Colonic mucosa (tissue), 4 donors: ENCODE measurements around the gene CNIH4. TPM values are rescaled to one million over a fixed set of nuclear protein-coding genes. Genes with fewer than 3 reads are reported as not detected.
"Not testable (repeated sequence)": the region's sequence is repeated elsewhere in the genome, so short reads cannot be mapped to it uniquely, and the experiment has no call there.

Source experiments
- DNase-seq: peaks from one replicate; pipeline ENCODE4 v3.0.0-alpha.2; 2020
- H3K27ac ChIP-seq: fragments of 200-600 bp; one replicate; pipeline ENCODE4 v1.8.0; 2021
- H3K27me3 ChIP-seq: fragments of 200-600 bp; one replicate; pipeline ENCODE4 v1.8.0; 2021
- H3K36me3 ChIP-seq: fragments of 200-600 bp; one replicate; pipeline ENCODE4 v1.8.0; 2021
- H3K4me1 ChIP-seq: fragments of 200-600 bp; one replicate; pipeline ENCODE4 v1.8.0; 2021; ENCODE audit warnings: mild to moderate bottlenecking
- H3K4me3 ChIP-seq: fragments of 200-600 bp; one replicate; pipeline ENCODE4 v1.8.0; 2021
- H3K9ac ChIP-seq, 2 donors: one replicate each; pipeline ENCODE4 v1.7.0; 2013; ENCODE audit warnings: control low read depth in 2 of 2, low read depth in 2 of 2, low read length in 2 of 2
- H3K9me3 ChIP-seq: fragments of 200-600 bp; one replicate; pipeline ENCODE4 v1.8.0; 2021
- CTCF ChIP-seq: fragments of 200-600 bp; IDR thresholded peaks from one replicate; pipeline ENCODE4 v1.8.0; 2022; ENCODE audit warnings: antibody characterized with exemption, mild to moderate bottlenecking
- intact Hi-C: fragments of 100-400 bp; cut with DNase I; formaldehyde crosslinking; loops from one replicate; pipeline ENCODE4 v1.14.1; 2022
- microRNA-seq: library from miRNA; unstranded; fragments of <30 nt; microRNA quantifications from one replicate; pipeline ENCODE4, GENCODE V29; 2019
- total RNA-seq, 2 donors: library from RNA; stranded (reverse); fragmentation: NEBNext Ultra II Directional in 1 of 2; extraction: Animal tissue kit (Norgen Biotek cat#: 25700) in 1 of 2; gene quantifications; one replicate each; pipeline ENCODE4 v1.2.1, GENCODE V29; 2021
- donor health status: healthy.
- donor health status: DM: no; HTN: no; CAD: no.
- donor health status: DM: no; HTN: no; CAD: no.

Gene CNIH4
- total RNA-seq, 2 donors from 2014 or later, result 53.0 to 80.6 TPM

DNA sequence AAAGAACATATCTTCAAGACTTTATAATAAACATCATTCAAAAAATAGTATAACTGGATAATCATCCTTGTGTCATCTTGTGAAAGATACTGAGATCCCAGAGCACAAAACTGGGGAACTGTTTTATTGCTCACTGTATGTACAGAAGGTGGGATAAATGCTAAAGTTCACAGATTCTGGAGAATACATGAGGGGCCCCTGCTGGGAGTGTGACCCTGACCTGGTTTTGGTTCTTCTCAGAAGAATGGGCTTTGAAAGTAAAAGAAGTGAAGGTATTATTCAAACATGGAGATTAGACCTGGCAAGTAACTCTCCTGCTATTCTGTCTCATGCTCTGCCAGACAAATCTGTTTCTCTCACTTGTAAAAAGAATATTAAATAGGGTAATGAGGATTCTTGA, 63.4 kb downstream of the CNIH4 start:
- H3K27ac ChIP-seq, result no peak overlapping the region
- H3K9me3 ChIP-seq, result no peaks in the 10 kb centered on the region
- no peaks in the 10 kb centered on the region for H3K4me1 ChIP-seq
- no peak overlapping the region for H3K9ac ChIP-seq
- no peak overlapping the region for H3K4me3 ChIP-seq
- no peak for DNase-seq
- H3K27me3 ChIP-seq, result no peaks in the 10 kb centered on the region
- intact Hi-C loops, result no loop called here
- no peak for TF ChIP-seq CTCF
- peaks cover 15% of the 10 kb centered on the region for H3K36me3 ChIP-seq

DNA sequence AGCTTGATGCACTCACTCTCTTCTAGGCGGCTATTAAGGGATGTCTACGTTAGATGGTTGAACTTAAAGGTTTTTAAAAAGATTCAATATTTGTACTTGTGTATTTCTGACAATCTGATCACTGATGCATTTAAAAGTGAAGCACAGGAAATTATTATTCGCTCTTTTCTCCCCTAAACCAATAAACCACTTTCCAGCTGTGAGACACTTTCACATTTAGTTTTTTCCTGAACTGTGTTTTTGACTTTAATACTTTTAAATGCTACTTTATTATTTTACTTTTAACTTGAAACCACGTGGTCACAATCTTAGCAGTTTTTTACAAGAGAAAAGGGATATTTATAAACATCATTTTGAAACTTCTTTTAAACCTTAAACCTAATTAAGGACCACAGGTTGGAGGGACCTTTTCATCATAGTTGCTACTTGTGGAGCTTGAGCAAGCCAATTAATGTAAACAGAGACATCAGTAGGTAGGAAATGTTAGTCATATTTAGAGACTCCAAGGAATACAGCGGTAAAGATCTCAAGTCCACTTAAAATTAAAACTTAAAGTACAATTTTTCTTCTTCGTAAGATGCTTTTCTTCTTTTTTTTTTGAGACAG, 68.7 kb downstream of the CNIH4 start:
- intact Hi-C loops, result no loop called here

DNA sequence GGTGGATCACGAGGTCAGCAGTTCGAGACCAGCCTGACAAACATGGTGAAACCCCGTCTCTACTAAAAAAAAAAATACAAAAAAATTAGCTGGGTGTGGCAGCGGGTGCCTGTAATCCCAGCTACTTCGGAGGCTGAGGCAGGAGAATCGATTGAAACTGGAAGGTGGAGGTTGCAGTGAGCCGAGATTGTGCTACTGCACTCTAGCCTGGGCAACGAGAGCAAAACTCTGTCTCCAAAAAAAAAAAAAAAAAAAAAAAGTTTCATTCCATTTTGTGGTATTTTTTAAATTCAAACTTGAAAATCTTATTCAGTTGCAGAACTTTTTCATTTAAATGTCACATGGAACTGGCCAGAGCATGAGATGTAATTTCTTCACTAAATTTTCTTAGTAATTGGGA, 70.2 kb downstream of the CNIH4 start:
- H3K4me1 ChIP-seq, intact Hi-C loops, H3K36me3 ChIP-seq, H3K27me3 ChIP-seq, H3K4me3 ChIP-seq, H3K9ac ChIP-seq, H3K9me3 ChIP-seq, H3K27ac ChIP-seq, DNase-seq: not testable (repeated sequence)

More for the DNA sequence above, 68.7 kb downstream of the CNIH4 start:
- H3K9me3 ChIP-seq, result no peaks in the 10 kb centered on the region
- H3K4me3 ChIP-seq, result no peak overlapping the region
- H3K4me1 ChIP-seq, result no peaks in the 10 kb centered on the region
- H3K36me3 ChIP-seq, result peaks cover 6% of the 10 kb centered on the region
- H3K27me3 ChIP-seq, result no peaks in the 10 kb centered on the region
- H3K9ac ChIP-seq, result no peak overlapping the region
- H3K27ac ChIP-seq, result no peak overlapping the region
- TF ChIP-seq CTCF, result no peak
- no peak for DNase-seq

- no peaks in the 10 kb centered on the region for H3K27me3 ChIP-seq
- TF ChIP-seq CTCF, result no peak
- no peaks in the 10 kb centered on the region for H3K9me3 ChIP-seq
- no peak for DNase-seq
- intact Hi-C loops, result no loop called here
- H3K4me3 ChIP-seq, result no peak overlapping the region
- H3K36me3 ChIP-seq, result peaks cover 6% of the 10 kb centered on the region
- no peak overlapping the region for H3K27ac ChIP-seq
- no peak overlapping the region for H3K9ac ChIP-seq
- no peaks in the 10 kb centered on the region for H3K4me1 ChIP-seq
Measured at GRCh38 chr1:224427346-224427745, 70.7 kb downstream of the CNIH4 start.

- DNase-seq, intact Hi-C loops, H3K36me3 ChIP-seq, H3K27me3 ChIP-seq, H3K9ac ChIP-seq, H3K4me3 ChIP-seq, H3K9me3 ChIP-seq, H3K27ac ChIP-seq, H3K4me1 ChIP-seq: not testable (repeated sequence)
Measured at GRCh38 chr1:224428713-224429112, 72.0 kb downstream of the CNIH4 start.

Small RNAs within 50 kb of the gene (microRNA-seq; reads per million reads assigned to microRNA genes)
- gene MIR4742, result 2.2 reads per million

Other genes starting within 250 kb of the CNIH4 start
- 10 to 100 TPM; 35.1 to 42.7 TPM for gene FBXO28, start 242.8 kb upstream of the CNIH4 start, total RNA-seq
- 10 to 100 TPM; 13.3 to 36.8 TPM for gene DEGS1, start 173.6 kb upstream of the CNIH4 start, total RNA-seq
- gene NVL, start 26.7 kb upstream of the CNIH4 start, total RNA-seq, result 10 to 100 TPM; 39.4 to 51.5 TPM
- gene WDR26, start 77.9 kb downstream of the CNIH4 start, total RNA-seq, result 10 to 100 TPM; 53.5 to 78.4 TPM